Brain microvascular endothelial cell (primary cell): ENCODE measurements around the gene ST8SIA3.
"Not testable (repeated sequence)": the region's sequence is repeated elsewhere in the genome, so short reads cannot be mapped to it uniquely, and the experiment has no call there.

Experiments used
- DNase-seq: peaks from one replicate; pipeline ENCODE4 v3.0.0-alpha.2; 2020
- H3K27ac ChIP-seq: fragments of 250-450 bp; sonication (Bioruptor Pico); 2 replicates; pipeline ENCODE4 v1.5.1; 2020; ENCODE audit warnings: mild to moderate bottlenecking, moderate library complexity
- H3K27me3 ChIP-seq: fragments of 250-450 bp; sonication (Bioruptor Pico); replicated peaks from 2 replicates; pipeline ENCODE4 v1.5.1; 2020; ENCODE audit warnings: mild to moderate bottlenecking
- H3K36me3 ChIP-seq: fragments of 250-450 bp; sonication (Bioruptor Pico); replicated peaks from 2 replicates; pipeline ENCODE4 v1.5.1; 2020; ENCODE audit warnings: mild to moderate bottlenecking
- H3K4me3 ChIP-seq: 2 replicates; pipeline ENCODE4 v1.5.1; 2011; ENCODE audit warnings: low read depth, mild to moderate bottlenecking, control low read depth, low read length, moderate library complexity
- CTCF ChIP-seq: IDR thresholded peaks from 2 replicates; pipeline ENCODE4 v1.5.1; 2011; ENCODE audit warnings: low read depth, mild to moderate bottlenecking, moderate library complexity, low read length, control low read depth, inconsistent platforms; ENCODE audit errors: missing control alignments
- in situ Hi-C: cut with HindIII; loops from 2 replicates; pipeline ENCODE4 v1.10.0; 2017; ENCODE audit warnings: low sequenced_read_pairs, low pct_ligation_motif_present

Gene ST8SIA3

GRCh38 chr18:57366528-57367081, 14.2 kb downstream of the ST8SIA3 start:
- no peaks in the 10 kb centered on the region for H3K36me3 ChIP-seq
- TF ChIP-seq CTCF: no peak
- in situ Hi-C loops: no loop called here
- H3K27ac ChIP-seq: no peak overlapping the region
- H3K27me3 ChIP-seq: no peaks in the 10 kb centered on the region
- H3K4me3 ChIP-seq: no peak overlapping the region
- no peak for DNase-seq

GRCh38 chr18:57372444-57372843, 20.1 kb downstream of the ST8SIA3 start:
- H3K27ac ChIP-seq: no peak overlapping the region
- in situ Hi-C loops: no loop called here
- DNase-seq: no peak
- H3K4me3 ChIP-seq: no peak overlapping the region
- H3K27me3 ChIP-seq: no peaks in the 10 kb centered on the region
- no peaks in the 10 kb centered on the region for H3K36me3 ChIP-seq
- no peak for TF ChIP-seq CTCF

GRCh38 chr18:57373017-57373416, 20.7 kb downstream of the ST8SIA3 start:
- in situ Hi-C loops: no loop called here
- no peak for DNase-seq
- Histone ChIP-seq H3K27me3 (no peaks in the 10 kb centered on the region), H3K4me3 (no peak overlapping the region), H3K27ac (no peak overlapping the region), H3K36me3 (no peaks in the 10 kb centered on the region)
- no peak for TF ChIP-seq CTCF

- TF ChIP-seq CTCF: no peak
- in situ Hi-C loops: no loop called here
- H3K4me3 ChIP-seq: no peak overlapping the region
- DNase-seq: no peak
- no peaks in the 10 kb centered on the region for H3K27me3 ChIP-seq
- H3K27ac ChIP-seq: no peak overlapping the region
- H3K36me3 ChIP-seq: no peaks in the 10 kb centered on the region
These were observed 24.1 kb downstream of the ST8SIA3 start for GRCh38 chr18:57376503-57376902.

GRCh38 chr18:57389271-57389670, 36.9 kb downstream of the ST8SIA3 start:
- Histone ChIP-seq H3K4me3 (no peak overlapping the region), H3K27me3 (no peaks in the 10 kb centered on the region), H3K27ac (no peak overlapping the region), H3K36me3 (no peaks in the 10 kb centered on the region)
- in situ Hi-C loops: no loop called here
- DNase-seq: no peak
- no peak for TF ChIP-seq CTCF

GRCh38 chr18:57390044-57390443, 37.7 kb downstream of the ST8SIA3 start:
- DNase-seq: no peak
- H3K27me3 ChIP-seq: no peaks in the 10 kb centered on the region
- no peak for TF ChIP-seq CTCF
- in situ Hi-C loops: no loop called here
- H3K4me3 ChIP-seq: no peak overlapping the region
- no peak overlapping the region for H3K27ac ChIP-seq
- H3K36me3 ChIP-seq: no peaks in the 10 kb centered on the region

- DNase-seq, H3K4me3 ChIP-seq, H3K27ac ChIP-seq, H3K36me3 ChIP-seq, H3K27me3 ChIP-seq, in situ Hi-C loops: not testable (repeated sequence)
These were observed 42.4 kb downstream of the ST8SIA3 start for GRCh38 chr18:57394749-57395148.

GRCh38 chr18:57396831-57397230, 44.5 kb downstream of the ST8SIA3 start:
- H3K27me3 ChIP-seq, H3K4me3 ChIP-seq, in situ Hi-C loops, H3K27ac ChIP-seq, H3K36me3 ChIP-seq, DNase-seq: not testable (repeated sequence)
